Upper lobe of left lung (tissue), 4 donors: ENCODE results near the gene TAAR5.

Experiments
- CTCF ChIP-seq, 6 experiments: fragments of 450-650 bp in 4 of 6; fragments of 200-600 bp in 2 of 6; sonication (generic) in 2 of 6; IDR thresholded peaks; one replicate each; pipeline ENCODE4 v1.5.1; 2016 to 2019; ENCODE audit warnings: antibody characterized with exemption in 6 of 6
- EP300 ChIP-seq, 4 donors: sonication (generic); formaldehyde crosslinking; IDR thresholded peaks; one replicate each; pipeline ENCODE4 v1.5.1; 2017; ENCODE audit warnings: antibody characterized with exemption in 4 of 4, control low read depth in 2 of 4
- POLR2A ChIP-seq, 4 donors: fragments of 450-650 bp; IDR thresholded peaks; one replicate each; pipeline ENCODE4 v1.5.1; 2016 to 2017; ENCODE audit warnings: antibody characterized with exemption in 4 of 4, mild to moderate bottlenecking in 2 of 4
- POLR2AphosphoS5 ChIP-seq, 2 donors: sonication (generic); formaldehyde crosslinking; IDR thresholded peaks; one replicate each; pipeline ENCODE4 v1.5.1; 2017; ENCODE audit warnings: antibody characterized with exemption in 2 of 2

- TF ChIP-seq POLR2A (IDR thresholded peaks at IDR 0.05) (no peak), CTCF (IDR thresholded peaks at IDR 0.05) (no peak), EP300 (IDR thresholded peaks at IDR 0.05) (no peak), POLR2AphosphoS5 (IDR thresholded peaks at IDR 0.05) (no peak)
Measured at GRCh38 chr6:132590362-132590761, 821 bp upstream of the TAAR5 start.
